GM21515 (cell line): ENCODE measurements around the gene MYO1D.

ENCODE experiments used
- ATAC-seq: cut with Tn5 transposase; IDR thresholded peaks from one replicate; pipeline ENCODE4 v1.9.1; 2021; ENCODE audit not compliant: unreplicated experiment

Gene MYO1D

GRCh38 chr17:32516940-32517701, 359.8 kb downstream of the MYO1D start:
- ATAC-seq = no peak

- no peak for ATAC-seq
Observed at GRCh38 chr17:32516450-32516849, 360.5 kb downstream of the MYO1D start.

GRCh38 chr17:32515677-32516383, 361.1 kb downstream of the MYO1D start:
- ATAC-seq = no peak

GRCh38 chr17:32514606-32515005, 362.3 kb downstream of the MYO1D start:
- no peak for ATAC-seq

DNA sequence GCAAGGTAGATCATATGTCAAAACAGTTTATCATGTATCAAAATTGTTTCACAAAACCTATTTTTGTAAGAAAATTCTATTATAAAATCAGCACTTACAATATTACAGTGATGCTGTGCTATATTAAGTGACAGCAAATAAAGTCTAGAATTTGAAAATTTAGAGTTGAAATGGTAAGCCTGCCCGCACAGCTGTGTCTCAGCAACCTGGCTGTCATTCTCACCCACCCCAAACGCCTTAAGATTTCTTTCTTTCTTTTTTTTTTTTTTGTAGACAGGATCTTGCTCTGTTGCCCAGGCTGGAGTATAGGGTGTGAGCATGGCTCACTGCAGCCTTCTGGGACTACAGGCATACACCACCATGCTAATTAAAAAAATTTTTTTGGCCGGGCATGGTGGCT, 363.3 kb downstream of the MYO1D start:
- ATAC-seq = no peak

GRCh38 chr17:32512328-32512727, 364.6 kb downstream of the MYO1D start:
- no peak for ATAC-seq

- no peak for ATAC-seq
Observed at GRCh38 chr17:32510466-32510865, 366.5 kb downstream of the MYO1D start.

DNA sequence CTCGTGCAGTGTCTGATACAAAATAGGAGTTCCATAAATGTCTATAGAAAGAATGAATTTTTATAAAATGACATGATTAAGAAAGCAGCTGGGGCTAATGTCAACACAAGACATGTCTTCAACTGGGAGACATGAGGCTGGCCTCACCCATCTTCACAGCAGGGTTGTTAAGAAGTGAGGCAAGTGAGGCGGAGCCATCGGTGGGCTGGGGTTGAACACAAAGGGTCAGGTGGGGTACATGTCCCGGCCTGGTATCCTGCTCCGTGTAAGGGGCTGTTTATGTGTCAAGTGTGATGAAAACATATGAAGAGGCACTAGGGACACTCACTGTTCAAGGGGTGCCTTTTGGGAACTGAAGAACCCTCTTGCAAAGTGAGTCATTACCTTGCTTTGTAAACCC, 368.0 kb downstream of the MYO1D start:
- ATAC-seq = no peak

DNA sequence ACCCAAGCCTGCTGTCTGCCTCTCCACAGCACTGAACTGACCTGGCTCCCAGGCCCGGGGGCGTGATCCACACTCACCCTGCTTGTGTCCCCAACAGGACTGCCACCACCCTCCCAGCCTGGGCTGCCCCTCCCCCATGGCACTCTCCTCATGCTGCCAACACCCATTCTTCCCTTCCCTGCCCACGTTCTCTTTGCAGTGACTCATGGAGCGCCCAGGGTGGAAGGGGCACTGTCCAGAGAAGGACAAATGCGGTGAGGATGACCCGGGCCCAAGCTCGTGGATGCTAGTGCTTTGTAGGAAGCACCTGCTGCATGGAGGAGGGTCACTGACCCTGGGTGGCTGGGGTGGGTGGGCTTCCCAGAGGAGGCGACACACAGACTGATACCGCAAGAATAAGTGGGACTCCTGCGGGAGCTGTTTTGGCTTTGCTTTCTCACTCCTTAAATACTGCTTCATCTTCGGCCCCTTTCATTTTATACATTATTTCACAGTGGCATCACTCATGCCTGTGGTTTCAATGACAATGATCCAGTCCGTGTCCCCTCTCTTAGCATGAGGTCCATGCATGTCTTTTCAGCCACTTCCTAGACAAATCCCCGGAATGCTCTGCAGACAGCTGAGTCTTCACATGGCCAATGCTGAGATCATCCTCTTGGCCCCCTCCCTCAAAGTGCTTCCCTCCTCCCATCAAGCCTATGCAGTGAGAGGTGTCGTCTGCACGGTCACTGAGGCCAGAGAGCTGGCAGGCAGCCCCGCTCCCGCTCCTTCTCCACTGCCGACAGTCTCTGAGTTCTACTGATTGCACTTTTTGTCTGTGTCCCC, 372.5 kb downstream of the MYO1D start:
- peak; percentile 26 for ATAC-seq

- ATAC-seq = peak; percentile 89
Observed at GRCh38 chr17:32503251-32504165, 373.4 kb downstream of the MYO1D start.

DNA sequence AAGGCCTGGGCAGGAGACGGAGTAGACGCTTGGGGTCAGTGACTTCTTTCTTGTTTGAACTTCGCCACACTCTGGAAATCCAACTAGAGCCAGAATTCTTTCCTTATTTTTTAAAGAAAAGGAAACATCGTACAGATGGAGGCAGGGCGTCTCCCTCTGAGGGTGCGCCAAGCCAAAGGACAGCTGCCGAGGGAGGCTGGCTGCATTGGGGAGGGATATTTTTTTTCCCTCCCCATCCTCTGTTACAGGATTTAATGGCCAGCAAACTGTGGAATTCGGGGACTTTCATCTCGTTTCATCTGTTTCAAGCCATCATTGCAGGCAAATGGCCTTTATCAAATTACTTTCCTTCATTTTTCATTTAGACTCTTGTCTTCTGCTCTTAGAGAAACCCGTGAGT, 374.2 kb downstream of the MYO1D start:
- no peak for ATAC-seq

DNA sequence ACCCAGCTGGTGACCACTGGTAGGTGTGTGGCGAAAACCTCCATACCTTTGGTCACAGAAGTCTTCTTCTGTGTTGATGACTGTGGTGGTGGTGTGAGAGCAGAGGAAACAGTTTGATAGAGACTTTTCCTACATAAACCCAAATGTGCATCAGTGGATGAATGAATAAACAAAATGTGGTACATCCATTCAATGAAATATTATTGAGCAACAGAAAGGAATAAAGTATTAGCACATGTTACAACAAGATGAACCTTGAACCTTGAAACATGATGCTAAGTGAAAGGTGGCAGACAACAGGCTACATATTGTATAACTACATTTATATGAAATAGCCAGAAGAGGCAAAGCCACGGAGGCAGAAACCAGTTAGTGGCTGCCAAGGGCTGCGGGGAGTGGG, 374.9 kb downstream of the MYO1D start:
- ATAC-seq = no peak

GRCh38 chr17:32498391-32498790, 378.5 kb downstream of the MYO1D start:
- no peak for ATAC-seq

- ATAC-seq = no peak
Observed at GRCh38 chr17:32497431-32498205, 379.3 kb downstream of the MYO1D start.

GRCh38 chr17:32496395-32497073, 380.4 kb downstream of the MYO1D start:
- ATAC-seq = no peak

DNA sequence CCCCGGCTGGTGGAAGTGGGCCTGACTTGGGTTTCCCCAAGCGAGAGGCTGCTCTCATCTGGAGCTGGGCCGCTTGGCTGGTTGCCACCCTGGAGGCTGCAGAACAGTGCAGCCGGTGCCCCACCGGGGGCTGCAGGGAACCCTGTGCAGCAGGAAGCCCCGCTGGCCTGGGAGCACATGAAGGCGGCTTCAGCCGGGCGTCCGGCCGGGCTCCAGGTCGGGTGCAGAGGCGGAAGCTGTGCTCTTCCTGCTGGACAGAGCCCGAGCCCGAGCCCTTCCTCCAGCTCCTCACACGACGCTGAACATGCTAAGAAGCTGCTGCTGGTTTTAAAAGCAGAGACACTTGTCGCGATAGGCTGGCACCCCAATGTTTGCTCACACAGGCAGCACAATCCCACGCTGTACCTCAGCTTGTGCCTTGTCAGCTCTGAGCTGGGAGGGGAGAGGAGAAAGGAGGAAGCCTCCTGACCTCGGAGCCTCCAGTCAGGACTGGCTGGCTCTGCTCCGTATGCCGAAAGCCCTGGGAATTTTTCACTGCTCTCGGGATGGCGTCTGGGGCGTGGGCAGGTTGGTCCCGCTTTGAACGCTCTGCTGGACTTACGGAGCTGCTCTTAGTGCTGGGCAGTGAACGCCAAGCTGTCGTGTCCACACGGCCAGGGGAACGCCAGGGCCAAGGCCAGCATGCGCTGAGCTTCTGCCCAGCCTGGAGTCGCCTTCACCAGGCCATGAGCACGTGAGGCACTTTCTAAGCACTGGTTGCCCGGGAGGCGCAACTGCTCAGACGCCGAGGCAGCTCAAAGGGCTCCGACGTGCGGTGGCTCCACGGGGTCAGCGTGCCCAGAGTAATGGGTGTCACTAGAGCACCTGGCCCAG, 381.3 kb downstream of the MYO1D start:
- no peak for ATAC-seq

DNA sequence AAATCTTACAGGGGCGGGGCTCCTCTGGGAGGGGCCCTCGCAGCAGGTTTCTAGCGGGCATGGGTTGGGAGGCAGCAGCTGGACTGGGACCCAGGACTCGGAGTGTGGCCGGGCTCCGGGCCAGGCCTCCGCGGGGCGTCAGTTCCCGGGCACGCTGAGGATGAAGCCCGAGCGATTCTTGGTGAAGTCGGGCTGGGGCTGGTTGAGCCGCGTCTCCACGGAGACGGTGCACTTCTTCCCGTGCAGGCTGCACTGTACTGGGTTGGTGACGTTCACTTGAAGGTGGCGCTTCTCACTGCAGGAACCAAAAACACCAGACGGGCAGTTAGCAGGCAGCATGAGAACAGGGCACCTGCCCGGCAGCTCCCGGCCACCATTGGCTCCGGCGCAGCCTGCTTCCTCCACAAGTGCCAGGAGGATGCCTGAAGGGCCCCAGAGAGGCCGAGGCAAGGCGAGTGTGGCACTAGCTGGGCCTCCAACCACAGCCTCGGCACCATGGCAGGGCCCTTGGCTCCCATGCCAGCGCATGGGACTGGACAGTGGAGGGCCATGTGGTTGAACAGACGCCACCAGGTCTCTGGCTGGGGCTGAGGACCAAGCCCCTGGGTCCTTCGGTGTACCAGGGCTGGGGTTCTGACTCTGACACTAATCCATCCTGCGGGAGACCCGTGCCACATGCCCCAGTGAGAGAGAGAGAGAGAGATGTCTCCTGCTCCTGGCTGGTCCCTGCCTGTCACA, 382.1 kb downstream of the MYO1D start:
- ATAC-seq = no peak
